Ectodermal cell (in vitro differentiated cells): ENCODE measurements around the gene SLC27A3.
"Not testable (repeated sequence)": the region's sequence is repeated elsewhere in the genome, so short reads cannot be mapped to it uniquely, and the experiment has no call there.

Experiments used
- H3K27ac ChIP-seq: 2 replicates; pipeline ENCODE4 v1.7.0; 2013; ENCODE audit warnings: mild to moderate bottlenecking, low read depth, low read length; ENCODE audit not compliant: insufficient read depth, poor library complexity, severe bottlenecking
- H3K27me3 ChIP-seq: 2 replicates; pipeline ENCODE4 v1.7.0; 2013; ENCODE audit warnings: mild to moderate bottlenecking, low read length; ENCODE audit not compliant: insufficient read depth, control insufficient read depth, poor library complexity, severe bottlenecking
- H3K36me3 ChIP-seq: one replicate; pipeline ENCODE4 v1.7.0; 2013; ENCODE audit warnings: low read length; ENCODE audit not compliant: control insufficient read depth, insufficient read depth
- H3K4me1 ChIP-seq: one replicate; pipeline ENCODE4 v1.7.0; 2013; ENCODE audit warnings: low read length; ENCODE audit not compliant: control insufficient read depth, insufficient read depth
- H3K4me3 ChIP-seq: 2 replicates; pipeline ENCODE4 v1.7.0; 2013; ENCODE audit warnings: low read depth, low read length, control low read depth; ENCODE audit not compliant: insufficient read depth
- H3K9me3 ChIP-seq: 2 replicates; pipeline ENCODE4 v1.7.0; 2013; ENCODE audit warnings: mild to moderate bottlenecking, low read length, moderate library complexity; ENCODE audit not compliant: control insufficient read depth
- WGBS, 2 experiments: methylation state at CpG; one replicate each; pipeline ENCODE4 v1.1.7; 2013; ENCODE audit warnings: missing lambda C conversion rate in 2 of 2; 5-methylcytosine and 5-hydroxymethylcytosine counted together

The SLC27A3 gene

GRCh38 chr1:153763365-153764225, 11.6 kb upstream of the SLC27A3 start:
- Histone ChIP-seq H3K36me3 (peaks cover 35% of the 10 kb centered on the region), H3K9me3 (no peaks in the 10 kb centered on the region), H3K27me3 (no peaks in the 10 kb centered on the region), H3K4me3 (no peak overlapping the region), H3K4me1 (no peaks in the 10 kb centered on the region), H3K27ac (no peak overlapping the region)
- WGBS, 2 experiments: 89 to 95% methylated on average over 7 of the region's 7 CpGs

- Histone ChIP-seq H3K4me3 (no peak overlapping the region), H3K9me3 (no peaks in the 10 kb centered on the region), H3K27me3 (no peaks in the 10 kb centered on the region), H3K27ac (no peak overlapping the region), H3K36me3 (peaks cover 41% of the 10 kb centered on the region), H3K4me1 (no peaks in the 10 kb centered on the region)
- WGBS, 2 experiments: 93 to 96% methylated on average over 5 of the region's 5 CpGs
These were observed 10.9 kb upstream of the SLC27A3 start for GRCh38 chr1:153764310-153764709.

- H3K4me3 ChIP-seq, H3K9me3 ChIP-seq, H3K4me1 ChIP-seq, H3K27ac ChIP-seq, H3K27me3 ChIP-seq: not testable (repeated sequence)
- 95 to 96% methylated on average over 10 of the region's 10 CpGs for WGBS, 2 experiments
- peaks cover 40% of the 10 kb centered on the region for H3K36me3 ChIP-seq
These were observed 8.5 kb upstream of the SLC27A3 start for GRCh38 chr1:153766663-153767062.

- no peaks in the 10 kb centered on the region for H3K27me3 ChIP-seq
- H3K36me3 ChIP-seq: peaks cover 35% of the 10 kb centered on the region
- no peak overlapping the region for H3K27ac ChIP-seq
- no peaks in the 10 kb centered on the region for H3K4me1 ChIP-seq
- H3K4me3 ChIP-seq: no peak overlapping the region
- WGBS, 2 experiments: 96 to 97% methylated on average over 11 of the region's 11 CpGs
- no peaks in the 10 kb centered on the region for H3K9me3 ChIP-seq
These were observed 7.7 kb upstream of the SLC27A3 start for GRCh38 chr1:153767519-153767918.

GRCh38 chr1:153768316-153769181, 6.7 kb upstream of the SLC27A3 start:
- Histone ChIP-seq H3K4me3 (no peak overlapping the region), H3K36me3 (peaks cover 44% of the 10 kb centered on the region), H3K9me3 (no peaks in the 10 kb centered on the region), H3K4me1 (no peaks in the 10 kb centered on the region), H3K27ac (no peak overlapping the region), H3K27me3 (no peaks in the 10 kb centered on the region)
- WGBS, 2 experiments: 94% methylated on average over 4 of the region's 4 CpGs

- Histone ChIP-seq H3K4me1 (no peaks in the 10 kb centered on the region), H3K27me3 (no peaks in the 10 kb centered on the region), H3K4me3 (no peak overlapping the region), H3K36me3 (peaks cover 44% of the 10 kb centered on the region), H3K9me3 (no peaks in the 10 kb centered on the region), H3K27ac (no peak overlapping the region)
- 91 to 93% methylated on average over 3 of the region's 3 CpGs for WGBS, 2 experiments
These were observed 6.0 kb upstream of the SLC27A3 start for GRCh38 chr1:153769221-153769620.

GRCh38 chr1:153770797-153771196, 4.4 kb upstream of the SLC27A3 start:
- Histone ChIP-seq H3K27ac (no peak overlapping the region), H3K36me3 (peaks cover 34% of the 10 kb centered on the region), H3K4me1 (peaks cover 4% of the 10 kb centered on the region), H3K27me3 (peaks cover 9% of the 10 kb centered on the region), H3K9me3 (no peaks in the 10 kb centered on the region), H3K4me3 (no peak overlapping the region)
- WGBS, 2 experiments: 80% methylated on average over 11 of the region's 11 CpGs

GRCh38 chr1:153771261-153771660, 3.9 kb upstream of the SLC27A3 start:
- no CpG with 5 or more reads among the region's 2 CpGs for WGBS, 2 experiments
- H3K4me1 ChIP-seq: peaks cover 4% of the 10 kb centered on the region
- no peak overlapping the region for H3K27ac ChIP-seq
- peaks cover 13% of the 10 kb centered on the region for H3K27me3 ChIP-seq
- H3K36me3 ChIP-seq: peaks cover 34% of the 10 kb centered on the region
- H3K4me3 ChIP-seq: no peak overlapping the region
- H3K9me3 ChIP-seq: no peaks in the 10 kb centered on the region

- Histone ChIP-seq H3K4me1 (peaks cover 4% of the 10 kb centered on the region), H3K27ac (no peak overlapping the region), H3K36me3 (peaks cover 31% of the 10 kb centered on the region), H3K9me3 (no peaks in the 10 kb centered on the region), H3K27me3 (peaks cover 15% of the 10 kb centered on the region), H3K4me3 (no peak overlapping the region)
- WGBS, 2 experiments: 81 to 83% methylated on average over 21 of the region's 21 CpGs
These were observed 3.2 kb upstream of the SLC27A3 start for GRCh38 chr1:153771841-153772593.
